ENCODE results near the gene PPP1R12B. TPM values are rescaled to one million over a fixed set of nuclear protein-coding genes. Genes with fewer than 3 reads are reported as not detected.

PPP1R12B gene
- total and polyA plus RNA-seq, 2 donors (not counting 3 experiments of a cell fraction or from before 2014, with no cell fraction given) = 8.4 to 11.5 TPM

DNA sequence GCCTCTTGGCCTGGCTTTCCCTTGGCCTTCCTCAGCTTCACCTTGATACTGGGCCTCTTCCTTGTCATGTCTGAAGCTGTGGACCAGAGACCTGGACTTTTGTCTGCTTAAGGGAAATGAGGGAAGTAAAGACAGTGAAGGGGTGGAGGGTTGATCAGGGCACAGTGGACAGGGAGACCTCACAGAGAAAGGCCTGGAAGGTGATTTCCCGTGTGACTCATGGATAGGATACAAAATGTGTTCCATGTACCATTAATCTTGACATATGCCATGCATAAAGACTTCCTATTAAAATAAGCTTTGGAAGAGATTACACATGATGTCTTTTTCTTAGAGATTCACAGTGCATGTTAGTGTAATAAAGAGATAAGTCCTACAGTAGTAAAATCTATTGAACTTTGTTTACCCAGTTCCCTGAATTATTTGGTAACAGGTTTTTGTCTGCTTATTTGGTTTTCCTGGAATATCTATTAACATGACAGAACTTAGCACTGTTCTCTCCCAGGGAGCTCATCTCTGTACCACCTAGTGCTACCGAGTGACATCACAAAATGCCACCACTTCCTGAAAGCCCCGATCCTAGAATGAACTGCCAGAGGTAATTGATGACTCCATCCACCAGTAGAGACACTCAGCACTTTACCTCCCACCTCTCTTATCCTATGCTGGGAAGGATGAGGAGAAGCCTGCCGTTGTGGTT, 29.0 kb upstream of the PPP1R12B start:
- dilution Hi-C loops (cut with MboI; ENCODE audit: extremely low pct_ligation_motif_present, low sequenced_read_pairs) = loop anchor here (25.0 kb wide), 1 partner anchor 107 kb away; no protein-coding TSS in a partner anchor

More for the DNA sequence above, 29.0 kb upstream of the PPP1R12B start:
- POLR2A ChIA-PET = no interaction called here
- Histone ChIP-seq H3K36me3 (ENCODE audit: control insufficient read depth in 2 of 2, extremely low read depth in 1 of 2, insufficient read depth in 2 of 2, low read length in 2 of 2) (no peaks in the 10 kb centered on the region), H3K4me1 (ENCODE audit: control insufficient read depth, extremely low read depth, insufficient read depth, low read length) (no peaks in the 10 kb centered on the region), H3K4me3 (replicated peaks in 1 of 3; ENCODE audit: insufficient read depth in 1 of 3, low read depth in 1 of 3, low read length in 3 of 3) (no peak overlapping the region), H3K9me3 (replicated peaks; ENCODE audit: control insufficient read depth, insufficient read depth, low read length) (no peaks in the 10 kb centered on the region), H3K9me1 (replicated peaks; ENCODE audit: control insufficient read depth, extremely low read depth, insufficient read depth, low read length) (no peaks in the 10 kb centered on the region), H3K27me3 (ENCODE audit: control insufficient read depth in 2 of 2, insufficient read depth in 2 of 2, low read length in 2 of 2) (no peaks in the 10 kb centered on the region), H3K9ac (replicated peaks; ENCODE audit: extremely low read depth, insufficient read depth, low read length) (no peak overlapping the region), H3K27ac (ENCODE audit: insufficient read depth, low read depth, low read length) (no peak overlapping the region), H2AFZ (ENCODE audit: low read depth, low read length) (no peak overlapping the region), H3K4me2 (ENCODE audit: insufficient read depth, low read length) (no peak overlapping the region), H4K20me1 (replicated peaks; ENCODE audit: control insufficient read depth, extremely low read depth, insufficient read depth, low read length) (no peaks in the 10 kb centered on the region), H3K79me2 (ENCODE audit: control insufficient read depth, insufficient read depth, low read length) (no peaks in the 10 kb centered on the region)
- BruUV-seq (replicated peaks) = no TSS peak
- CTCF ChIA-PET = interaction anchor here (0.6 to 8.4 kb wide), 6 partner anchors 9 to 130 kb away, joined by 3 to 121 read pairs (median 8); partner anchors contain the start of gene LGR6
- no peak for TF ChIP-seq GATA2 (IDR thresholded peaks at IDR 0.05; ENCODE audit: insufficient read depth, insufficient read length, low read depth, low read length)
- no peak for TF ChIP-seq POLR2A (IDR thresholded peaks at IDR 0.05; ENCODE audit: low read depth, low read length)
- no peak for TF ChIP-seq FOS (IDR thresholded peaks at IDR 0.05; ENCODE audit: borderline replicate concordance, insufficient read depth, low read length)
- TF ChIP-seq EZH2 (IDR thresholded peaks at IDR 0.05; ENCODE audit: borderline replicate concordance, low read depth, low read length, severe bottlenecking) = no peak
- TF ChIP-seq, protein P1, sequence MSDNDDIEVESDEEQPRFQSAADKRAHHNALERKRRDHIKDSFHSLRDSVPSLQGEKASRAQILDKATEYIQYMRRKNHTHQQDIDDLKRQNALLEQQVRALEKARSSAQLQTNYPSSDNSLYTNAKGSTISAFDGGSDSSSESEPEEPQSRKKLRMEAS (IDR thresholded peaks at IDR 0.05; ENCODE audit: insufficient read depth, insufficient read length) = no peak
- no peak for TF ChIP-seq POLR2AphosphoS5 (IDR thresholded peaks at IDR 0.05; ENCODE audit: insufficient read depth, low read depth, low read length)
- no peak for TF ChIP-seq MYC (IDR thresholded peaks at IDR 0.05; ENCODE audit: low read depth, low read length)
- no peak for TF ChIP-seq JUN (IDR thresholded peaks at IDR 0.05; ENCODE audit: borderline replicate concordance, insufficient read depth, insufficient read length, low read depth)
- TF ChIP-seq, protein P2, sequence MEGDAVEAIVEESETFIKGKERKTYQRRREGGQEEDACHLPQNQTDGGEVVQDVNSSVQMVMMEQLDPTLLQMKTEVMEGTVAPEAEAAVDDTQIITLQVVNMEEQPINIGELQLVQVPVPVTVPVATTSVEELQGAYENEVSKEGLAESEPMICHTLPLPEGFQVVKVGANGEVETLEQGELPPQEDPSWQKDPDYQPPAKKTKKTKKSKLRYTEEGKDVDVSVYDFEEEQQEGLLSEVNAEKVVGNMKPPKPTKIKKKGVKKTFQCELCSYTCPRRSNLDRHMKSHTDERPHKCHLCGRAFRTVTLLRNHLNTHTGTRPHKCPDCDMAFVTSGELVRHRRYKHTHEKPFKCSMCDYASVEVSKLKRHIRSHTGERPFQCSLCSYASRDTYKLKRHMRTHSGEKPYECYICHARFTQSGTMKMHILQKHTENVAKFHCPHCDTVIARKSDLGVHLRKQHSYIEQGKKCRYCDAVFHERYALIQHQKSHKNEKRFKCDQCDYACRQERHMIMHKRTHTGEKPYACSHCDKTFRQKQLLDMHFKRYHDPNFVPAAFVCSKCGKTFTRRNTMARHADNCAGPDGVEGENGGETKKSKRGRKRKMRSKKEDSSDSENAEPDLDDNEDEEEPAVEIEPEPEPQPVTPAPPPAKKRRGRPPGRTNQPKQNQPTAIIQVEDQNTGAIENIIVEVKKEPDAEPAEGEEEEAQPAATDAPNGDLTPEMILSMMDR (IDR thresholded peaks at IDR 0.05; ENCODE audit: extremely low read depth in 1 of 2, insufficient read depth in 1 of 2, low read depth in 1 of 2, low read length in 2 of 2) = no peak
- DNase-seq (ENCODE audit: low read depth, low spot score) (no peak), FAIRE-seq (no peak)
- intact Hi-C loops (cut with micrococcal nuclease) = no loop called here
